Right lobe of liver (tissue), 4 donors: ENCODE results near the gene NAB2.

Experiments used
- POLR2A ChIP-seq: fragments of 450-650 bp; IDR thresholded peaks from one replicate; pipeline ENCODE4 v1.6.1; 2017; ENCODE audit warnings: antibody characterized with exemption, mild to moderate bottlenecking
- TF ChIP-seq, protein P1 (sequence below), 4 donors: fragments of 200-600 bp in 3 of 4; fragments of 450-650 bp in 1 of 4; IDR thresholded peaks; one replicate each; pipeline versions ENCODE4 v1.5.1 to v1.8.0; 2016 to 2022; ENCODE audit warnings: antibody characterized with exemption in 4 of 4, mild to moderate bottlenecking in 2 of 4
- donor health status: DM: no; HTN: no; CAD: no.
- donor health status: DM: no; HTN: no; CAD: no.
- donor health status: DM: no; HTN: yes; CAD: no.

DNA sequence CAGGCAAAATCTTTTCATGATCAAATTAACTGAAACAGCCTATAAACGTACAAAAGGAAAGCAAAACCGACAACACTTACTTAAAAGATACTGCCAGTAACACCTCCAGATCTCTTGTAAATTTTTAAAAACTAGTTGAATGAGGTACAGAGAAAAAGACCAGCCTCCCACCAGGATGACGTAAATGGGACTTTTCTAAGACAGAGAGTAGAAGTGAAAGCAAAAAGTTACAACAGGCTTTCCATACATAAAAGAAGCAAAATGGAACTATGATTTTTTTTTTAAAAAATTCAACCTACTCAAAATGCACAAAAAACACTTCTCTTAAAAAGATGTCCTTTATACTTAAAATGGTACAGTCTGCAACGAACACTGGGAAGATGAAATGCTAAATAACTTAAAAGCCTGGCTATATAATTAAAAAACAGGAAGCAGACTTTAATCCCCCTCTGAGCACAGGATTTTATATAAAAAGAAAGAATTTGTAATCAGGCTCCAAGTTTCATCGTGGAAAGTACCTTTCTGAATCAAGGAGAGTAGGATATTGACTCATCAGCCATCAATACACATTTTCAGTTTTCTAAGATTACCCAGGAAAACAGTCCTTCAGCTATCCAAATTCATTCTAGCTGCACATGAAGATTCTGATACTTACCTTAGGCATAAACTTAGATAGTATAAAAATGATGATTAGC lies 24.8 kb upstream of the NAB2 start:
- no peak for TF ChIP-seq POLR2A
- TF ChIP-seq, protein P1, sequence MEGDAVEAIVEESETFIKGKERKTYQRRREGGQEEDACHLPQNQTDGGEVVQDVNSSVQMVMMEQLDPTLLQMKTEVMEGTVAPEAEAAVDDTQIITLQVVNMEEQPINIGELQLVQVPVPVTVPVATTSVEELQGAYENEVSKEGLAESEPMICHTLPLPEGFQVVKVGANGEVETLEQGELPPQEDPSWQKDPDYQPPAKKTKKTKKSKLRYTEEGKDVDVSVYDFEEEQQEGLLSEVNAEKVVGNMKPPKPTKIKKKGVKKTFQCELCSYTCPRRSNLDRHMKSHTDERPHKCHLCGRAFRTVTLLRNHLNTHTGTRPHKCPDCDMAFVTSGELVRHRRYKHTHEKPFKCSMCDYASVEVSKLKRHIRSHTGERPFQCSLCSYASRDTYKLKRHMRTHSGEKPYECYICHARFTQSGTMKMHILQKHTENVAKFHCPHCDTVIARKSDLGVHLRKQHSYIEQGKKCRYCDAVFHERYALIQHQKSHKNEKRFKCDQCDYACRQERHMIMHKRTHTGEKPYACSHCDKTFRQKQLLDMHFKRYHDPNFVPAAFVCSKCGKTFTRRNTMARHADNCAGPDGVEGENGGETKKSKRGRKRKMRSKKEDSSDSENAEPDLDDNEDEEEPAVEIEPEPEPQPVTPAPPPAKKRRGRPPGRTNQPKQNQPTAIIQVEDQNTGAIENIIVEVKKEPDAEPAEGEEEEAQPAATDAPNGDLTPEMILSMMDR (IDR thresholded peaks at IDR 0.05): no peak
